GM19395 (cell line): ENCODE results near the gene C2CD2.
"Not testable (repeated sequence)": the region's sequence is repeated elsewhere in the genome, so short reads cannot be mapped to it uniquely, and the experiment has no call there.

Experiments
- ATAC-seq: cut with Tn5 transposase; IDR thresholded peaks from one replicate; pipeline ENCODE4 v1.9.1; 2021; ENCODE audit warnings: mild to moderate bottlenecking, moderate library complexity; ENCODE audit not compliant: unreplicated experiment

C2CD2 gene

GRCh38 chr21:41959697-41960096 is 5.9 kb upstream of the C2CD2 start:
- ATAC-seq, result not testable (repeated sequence)

GRCh38 chr21:41958886-41959563 is 5.2 kb upstream of the C2CD2 start:
- no peak for ATAC-seq

DNA sequence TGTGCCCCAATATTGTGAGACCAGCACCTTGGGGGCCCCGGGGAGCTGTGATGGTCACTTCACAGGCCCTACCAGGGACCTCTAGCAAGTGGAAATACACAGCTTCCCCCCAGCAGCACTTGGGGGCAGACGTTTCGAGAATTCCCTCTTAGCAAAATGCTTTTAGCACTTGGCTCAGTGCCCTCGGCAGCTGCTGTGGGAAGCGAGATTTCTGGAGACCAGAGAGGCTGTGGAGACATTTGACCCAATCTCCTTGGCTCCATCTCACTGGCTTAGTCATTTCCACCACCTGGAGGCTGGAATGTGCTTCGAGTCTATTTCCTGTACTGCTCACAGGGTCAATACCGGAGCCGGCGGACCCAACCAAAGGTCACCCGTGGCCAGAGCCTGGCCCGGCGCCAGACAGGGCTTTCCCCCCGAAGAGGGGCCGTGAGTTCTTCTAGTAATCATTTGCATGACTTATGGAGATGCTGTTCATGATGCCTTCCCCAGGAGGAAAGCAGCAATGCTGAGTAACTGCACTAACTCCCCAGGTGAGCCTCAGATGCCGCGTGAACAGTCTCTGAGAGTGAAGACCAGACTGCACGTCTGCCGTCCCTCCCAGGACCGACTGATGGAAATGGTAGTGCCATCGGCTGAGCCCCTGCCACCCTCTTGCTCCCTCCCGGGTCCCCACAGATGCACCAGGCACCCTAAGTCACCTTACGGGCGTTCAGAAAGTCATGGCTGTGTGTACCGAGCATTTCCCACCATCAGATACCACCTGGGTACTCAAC is 4.4 kb upstream of the C2CD2 start:
- no peak for ATAC-seq

- no peak for ATAC-seq
Observed at GRCh38 chr21:41956926-41957729, 3.3 kb upstream of the C2CD2 start.

- ATAC-seq, result no peak
Observed at GRCh38 chr21:41955516-41955915, 1.7 kb upstream of the C2CD2 start.

DNA sequence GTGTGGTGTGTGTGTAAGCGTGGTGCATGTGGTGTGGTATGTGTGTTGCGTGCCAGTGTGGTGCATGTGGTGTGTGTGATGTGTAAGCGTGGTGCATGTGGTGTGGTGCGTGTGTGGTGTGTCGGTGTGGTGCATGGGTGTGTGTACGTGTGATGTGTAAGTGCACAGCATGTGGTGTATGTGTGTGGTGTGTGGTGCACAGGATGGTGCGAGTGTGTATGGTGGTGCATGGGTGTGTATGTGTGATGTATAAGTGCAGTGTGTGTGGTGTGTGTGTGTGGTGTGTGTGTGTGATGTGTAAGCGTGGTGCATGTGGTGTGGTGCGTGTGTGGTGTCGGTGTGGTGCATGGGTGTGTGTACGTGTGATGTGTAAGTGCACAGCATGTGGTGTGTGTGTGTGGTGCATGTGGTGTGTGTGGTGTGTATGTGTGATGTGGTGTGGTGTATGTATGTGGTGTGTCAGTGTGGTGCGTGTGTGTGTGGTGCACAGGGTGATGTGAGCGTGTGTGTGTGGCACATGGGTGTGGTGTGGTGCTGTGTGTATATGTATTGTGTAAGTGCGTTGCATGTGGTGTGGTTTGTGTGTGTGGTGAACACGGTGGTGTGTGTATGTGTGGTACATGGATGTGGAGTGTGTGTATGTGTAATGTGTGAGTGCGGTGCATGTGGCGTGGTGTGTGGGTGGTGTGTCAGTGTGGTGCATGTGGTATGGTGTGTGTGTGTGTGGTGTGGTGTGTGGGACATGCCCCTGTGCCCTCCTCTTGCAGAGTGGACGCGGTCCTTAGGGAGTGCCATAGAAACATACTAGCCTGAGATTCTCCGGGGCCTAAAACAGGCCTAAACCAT is 1.1 kb upstream of the C2CD2 start:
- no peak for ATAC-seq

DNA sequence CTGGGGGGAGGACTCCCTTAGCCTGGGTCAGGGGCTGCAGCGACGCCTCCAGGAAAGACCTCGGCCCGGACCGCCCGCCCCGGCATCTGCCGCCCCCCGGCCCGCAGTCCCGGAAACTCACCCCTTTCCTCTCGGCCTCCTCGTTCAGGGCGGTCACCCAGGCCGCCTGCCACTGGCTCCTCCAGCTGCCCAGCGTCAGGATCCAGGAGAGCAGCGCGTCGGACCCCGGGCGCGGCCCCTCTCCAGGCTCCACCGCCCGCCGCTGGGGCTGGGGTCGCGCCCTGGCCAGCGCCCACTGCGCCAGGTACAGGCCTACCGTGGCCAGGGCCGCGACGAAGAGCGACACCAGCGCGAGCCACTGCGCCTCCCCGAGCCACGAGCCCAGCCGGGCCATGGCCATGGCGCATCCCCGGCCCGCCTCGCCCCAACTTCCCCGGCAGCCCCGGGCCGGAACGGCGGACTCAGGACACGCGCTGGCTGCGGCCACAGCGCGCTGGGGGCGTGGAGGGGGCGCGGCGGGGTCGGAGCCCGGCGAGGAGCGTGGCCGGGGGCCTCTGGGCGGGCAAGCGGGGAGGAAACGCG is 478 bp downstream of the C2CD2 start:
- peak; percentile 25 for ATAC-seq

DNA sequence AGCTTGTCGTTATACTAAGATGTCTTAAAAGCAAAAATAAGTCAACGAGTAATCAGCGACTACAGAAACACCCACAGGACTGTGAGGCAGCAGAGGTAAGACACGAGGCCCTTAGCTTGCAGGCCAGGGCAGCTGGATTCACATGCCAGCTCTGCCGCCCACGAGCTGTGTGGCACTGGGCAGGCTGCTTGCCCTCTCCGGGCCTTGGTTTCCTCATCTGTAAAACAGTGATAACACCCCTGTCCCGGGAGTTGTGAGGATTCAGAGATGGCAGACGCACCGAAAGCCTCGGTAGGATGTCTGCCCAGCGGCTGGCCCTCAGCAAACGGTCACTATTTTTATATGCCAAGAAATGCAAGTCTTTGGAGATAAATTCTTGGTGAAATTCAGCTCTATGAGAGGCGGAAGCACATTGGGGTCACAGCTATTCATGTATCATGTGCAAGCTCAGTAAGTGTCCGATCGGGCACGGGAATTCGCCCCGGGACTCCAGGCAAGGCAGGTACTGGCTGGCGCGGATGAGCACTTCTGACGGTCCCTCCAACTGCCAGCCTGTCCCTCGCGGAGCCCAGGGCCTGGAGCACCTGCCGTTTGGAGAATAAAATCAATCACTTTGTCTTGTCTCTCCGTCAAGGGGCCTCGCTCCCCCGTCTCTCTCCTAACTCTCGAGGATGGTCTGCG is 1.1 kb downstream of the C2CD2 start:
- ATAC-seq, result no peak

GRCh38 chr21:41951876-41952567 is 1.8 kb downstream of the C2CD2 start:
- ATAC-seq, result no peak

DNA sequence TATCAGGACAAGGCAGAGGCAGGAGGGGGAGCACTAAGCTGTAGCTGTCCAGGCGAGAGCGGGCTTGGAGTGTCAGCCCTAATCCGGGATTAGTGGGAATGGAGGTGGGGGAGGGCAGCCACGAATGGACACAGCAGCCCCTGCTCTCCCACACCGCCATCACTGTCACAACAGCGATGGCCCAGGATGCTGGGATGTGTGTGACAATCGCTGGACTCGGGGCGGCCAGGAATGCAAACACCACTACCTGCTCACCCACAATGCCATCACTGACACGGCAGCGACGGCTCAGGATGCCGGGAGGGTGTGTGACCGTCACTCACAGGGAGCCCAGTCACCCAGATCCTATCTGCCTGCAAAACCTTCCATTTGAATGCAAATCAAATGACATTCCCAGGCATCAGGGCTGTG is 2.9 kb downstream of the C2CD2 start:
- ATAC-seq, result no peak

- not testable (repeated sequence) for ATAC-seq
Observed at GRCh38 chr21:41949631-41950030, 4.2 kb downstream of the C2CD2 start.

DNA sequence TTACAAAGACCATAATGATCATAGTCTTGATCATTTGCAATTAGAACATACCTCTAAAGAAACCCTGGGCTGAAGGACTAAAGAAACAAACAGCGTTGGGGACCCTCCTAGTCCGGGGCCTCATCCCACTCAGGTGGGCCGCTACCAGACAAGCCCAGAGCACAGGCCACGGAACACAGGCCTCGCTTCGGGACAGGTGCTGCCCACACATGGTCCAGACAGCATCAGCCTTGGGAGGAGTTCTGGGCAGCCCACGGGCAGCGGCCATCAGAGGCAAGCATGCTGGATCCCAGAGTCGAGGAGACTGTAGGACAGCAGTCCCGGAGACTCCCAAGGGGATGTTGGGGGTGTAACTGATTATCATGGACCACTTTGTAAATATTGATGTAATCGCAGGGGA is 4.9 kb downstream of the C2CD2 start:
- no peak for ATAC-seq

GRCh38 chr21:41948078-41948895 is 5.5 kb downstream of the C2CD2 start:
- no peak for ATAC-seq

- ATAC-seq, result no peak
Observed at GRCh38 chr21:41945982-41946381, 7.8 kb downstream of the C2CD2 start.

DNA sequence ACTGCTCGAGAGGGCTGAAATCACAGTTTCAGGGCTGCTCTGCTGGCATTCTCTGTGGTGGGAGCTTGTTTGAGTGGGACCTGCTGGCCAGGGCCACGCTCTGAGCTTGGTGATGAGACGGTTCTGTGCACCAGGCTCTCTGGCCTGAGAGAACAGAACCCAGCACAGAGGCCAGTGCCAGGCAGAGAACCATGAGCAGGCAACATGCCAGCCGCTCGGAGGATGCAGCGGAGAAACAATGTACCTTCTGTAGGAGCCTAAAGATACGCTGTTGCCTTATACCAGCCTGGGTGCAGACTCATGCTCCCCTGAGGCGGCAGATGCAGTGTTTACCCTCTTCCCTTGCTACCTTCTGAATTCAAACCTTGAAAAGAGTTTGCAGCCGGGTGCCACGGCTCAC is 10.0 kb downstream of the C2CD2 start:
- no peak for ATAC-seq

- no peak for ATAC-seq
Observed at GRCh38 chr21:41942457-41942856, 11.4 kb downstream of the C2CD2 start.

DNA sequence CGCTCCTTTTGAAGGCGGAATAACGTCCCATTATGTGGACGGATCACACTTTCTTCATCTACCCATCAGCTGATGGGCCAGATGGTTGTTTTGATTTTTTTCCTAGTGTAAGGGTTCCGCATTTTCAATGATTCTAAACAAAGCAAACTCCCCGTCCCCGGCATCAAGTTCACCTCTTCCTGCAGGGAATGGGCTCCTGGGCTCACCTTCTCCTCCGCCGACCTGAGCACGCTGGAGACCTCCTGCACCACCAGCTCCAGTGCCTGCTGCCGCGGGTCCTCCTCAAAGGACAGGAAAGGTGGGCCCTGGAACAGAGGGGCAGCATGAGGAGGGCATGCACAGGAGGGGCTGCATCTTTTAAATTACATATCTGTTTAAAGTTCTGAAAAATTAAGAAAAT is 11.9 kb downstream of the C2CD2 start:
- no peak for ATAC-seq

- no peak for ATAC-seq
Observed at GRCh38 chr21:41940431-41940830, 13.4 kb downstream of the C2CD2 start.
